Kidney capillary endothelial cell (primary cell): ENCODE data around the gene LY6G5C.

Source experiments
- DNase-seq: peaks from one replicate; pipeline ENCODE4 v3.0.0-alpha.2; 2018; ENCODE audit warnings: low spot score

Gene LY6G5C

DNA sequence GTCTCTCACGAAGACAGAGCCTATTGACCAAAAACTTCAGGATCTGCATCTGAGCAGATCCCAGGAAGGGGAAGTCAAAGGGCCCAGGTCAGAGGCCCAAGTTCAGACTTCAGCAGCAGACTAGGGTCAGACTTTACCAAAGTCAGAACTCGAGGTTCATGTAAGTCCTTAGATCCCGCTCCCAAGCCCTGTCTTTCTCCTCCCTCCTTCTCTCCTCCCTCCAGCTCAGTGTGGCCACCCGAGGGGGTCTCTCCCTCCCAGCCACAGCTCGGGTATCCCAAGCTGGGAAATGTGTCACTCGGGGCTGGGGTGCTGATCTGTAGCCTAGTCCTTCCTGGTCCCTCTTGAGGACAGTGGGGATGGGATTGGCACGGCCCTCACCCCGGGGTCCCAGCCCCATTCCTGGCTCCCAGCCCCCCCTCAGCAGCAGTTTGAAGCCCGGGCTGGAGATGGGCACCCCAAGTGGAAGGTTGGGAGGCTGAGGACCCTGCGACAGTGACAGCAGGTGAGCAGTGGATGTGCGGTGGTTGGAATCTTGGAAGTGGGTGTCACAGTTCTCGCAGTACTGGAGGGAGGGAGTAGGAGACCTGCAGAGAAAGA, 18.6 kb downstream of the LY6G5C start:
- DNase-seq: no peak

DNA sequence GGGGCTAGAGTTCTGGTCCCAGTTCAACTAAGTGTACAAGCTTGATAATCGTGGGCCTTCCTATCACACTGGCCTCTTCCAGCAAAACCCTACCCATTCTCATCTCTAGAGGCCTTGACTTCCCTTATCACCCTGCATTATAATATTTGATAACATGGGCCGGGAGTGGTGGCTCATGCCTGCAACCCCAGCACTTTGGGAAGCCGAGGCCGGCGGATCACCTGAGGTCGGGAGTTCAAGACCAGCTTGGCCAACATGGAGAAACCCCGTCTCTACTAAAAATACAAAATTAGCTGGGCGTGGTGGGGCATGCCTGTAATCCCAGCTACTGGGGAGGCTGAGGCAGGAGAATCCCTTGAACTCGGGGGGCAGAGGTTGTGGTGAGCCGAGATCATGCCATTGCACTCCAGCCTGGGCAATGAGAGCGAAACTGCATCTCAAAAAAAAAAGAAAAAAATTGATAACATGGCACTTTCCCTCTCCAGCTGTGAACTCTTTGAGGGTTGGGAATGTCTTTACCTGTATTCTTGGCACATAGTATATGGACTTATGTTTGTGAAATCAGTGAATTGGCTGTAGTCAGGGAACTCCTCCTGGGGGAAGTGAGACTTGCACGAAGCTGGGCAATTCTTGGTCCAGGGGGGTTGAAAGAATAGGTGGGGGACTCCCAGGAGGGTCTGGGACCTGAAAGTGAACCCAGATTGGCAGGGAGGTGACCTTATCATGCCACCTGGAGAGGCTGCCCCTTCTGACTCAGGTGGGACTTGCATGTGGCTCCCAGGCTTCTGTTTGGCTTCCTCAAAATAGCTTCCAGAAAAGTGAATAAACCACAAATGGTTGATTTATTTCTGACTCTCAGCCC, 19.4 kb downstream of the LY6G5C start:
- no peak for DNase-seq

DNA sequence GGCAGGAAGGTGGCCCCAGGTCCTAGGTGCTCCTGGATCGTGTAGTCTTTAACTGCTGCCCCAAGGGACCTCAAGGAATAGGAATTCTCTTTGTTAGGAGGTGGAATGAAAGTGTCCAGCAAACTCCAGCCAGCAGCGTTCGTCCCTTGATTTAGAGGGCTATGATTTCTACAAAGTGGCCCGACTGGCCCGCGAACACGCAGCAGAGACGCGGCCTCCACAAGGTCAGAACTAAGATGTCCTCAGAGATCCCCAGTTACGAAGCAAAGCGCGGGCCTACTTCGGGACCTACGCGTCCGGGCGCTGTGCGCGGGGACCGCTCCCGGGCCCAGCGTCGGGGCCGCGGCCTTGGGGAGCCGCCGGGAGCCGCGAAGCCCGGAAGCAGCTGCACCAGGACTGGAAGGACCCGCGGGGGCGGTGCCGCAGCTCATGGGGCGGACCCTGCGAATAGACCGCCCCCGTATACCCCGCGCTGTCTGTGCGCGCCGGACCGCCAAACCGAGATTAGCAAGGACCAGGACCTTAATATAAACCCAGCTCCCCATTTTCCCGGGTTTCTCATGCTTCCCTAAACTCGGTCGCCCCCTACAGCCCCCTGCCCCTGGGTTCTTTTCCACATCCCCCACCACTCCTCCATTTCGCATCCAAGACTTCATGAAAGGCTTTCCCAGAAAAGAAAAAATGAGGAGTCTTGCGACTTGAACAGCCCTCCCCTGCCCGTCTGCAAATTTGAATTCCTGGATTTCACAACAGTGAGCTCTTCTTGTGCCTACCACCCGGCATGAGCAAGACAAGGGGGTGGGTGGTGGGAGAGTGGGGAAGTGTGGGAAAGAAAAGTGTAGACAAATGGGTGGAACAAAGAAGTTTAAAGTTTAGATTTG, 20.2 kb downstream of the LY6G5C start, which contains the start of gene C6orf47:
Gene C6orf47, minus strand, starts transcription at position 398 of the 881 bp plus-strand sequence. CDS start 831 bp downstream, outside the sequence.
- peak; percentile 69 for DNase-seq

DNA sequence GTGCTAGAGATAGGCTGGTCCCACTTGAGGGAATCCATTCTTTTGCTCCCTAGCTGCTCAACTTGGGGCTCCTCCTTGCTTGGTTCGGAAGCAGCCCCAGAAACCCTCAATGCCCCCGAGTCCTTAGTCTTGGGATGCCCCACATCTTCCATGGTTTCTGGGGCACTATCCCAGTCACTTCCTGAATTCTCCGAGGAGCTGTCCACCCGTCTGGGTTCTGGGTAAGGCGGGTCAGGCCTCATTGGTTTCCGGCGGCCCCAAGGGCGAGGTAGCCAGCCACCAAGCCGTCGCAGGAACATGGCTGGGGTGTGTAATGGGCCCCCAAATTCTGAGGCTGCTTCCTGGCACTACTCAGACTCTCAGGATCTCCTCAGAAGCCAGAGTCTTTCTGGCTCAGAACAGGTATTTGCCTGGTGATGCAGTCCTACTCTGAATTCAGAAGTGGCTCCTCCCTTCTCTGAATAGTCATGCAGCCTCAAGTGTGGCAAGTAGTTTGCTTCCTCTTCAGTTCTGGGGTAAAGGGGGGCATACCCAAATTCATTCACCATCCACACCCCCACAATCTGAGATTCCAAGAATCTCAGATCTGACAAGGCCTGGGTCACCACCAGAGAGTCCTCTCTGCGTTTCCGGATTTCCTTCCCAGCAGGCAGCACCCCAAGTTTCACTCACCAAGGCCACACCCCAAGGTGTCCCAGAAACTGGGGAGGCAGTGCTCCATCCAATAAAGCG, 21.1 kb downstream of the LY6G5C start:
- DNase-seq: no peak

DNA sequence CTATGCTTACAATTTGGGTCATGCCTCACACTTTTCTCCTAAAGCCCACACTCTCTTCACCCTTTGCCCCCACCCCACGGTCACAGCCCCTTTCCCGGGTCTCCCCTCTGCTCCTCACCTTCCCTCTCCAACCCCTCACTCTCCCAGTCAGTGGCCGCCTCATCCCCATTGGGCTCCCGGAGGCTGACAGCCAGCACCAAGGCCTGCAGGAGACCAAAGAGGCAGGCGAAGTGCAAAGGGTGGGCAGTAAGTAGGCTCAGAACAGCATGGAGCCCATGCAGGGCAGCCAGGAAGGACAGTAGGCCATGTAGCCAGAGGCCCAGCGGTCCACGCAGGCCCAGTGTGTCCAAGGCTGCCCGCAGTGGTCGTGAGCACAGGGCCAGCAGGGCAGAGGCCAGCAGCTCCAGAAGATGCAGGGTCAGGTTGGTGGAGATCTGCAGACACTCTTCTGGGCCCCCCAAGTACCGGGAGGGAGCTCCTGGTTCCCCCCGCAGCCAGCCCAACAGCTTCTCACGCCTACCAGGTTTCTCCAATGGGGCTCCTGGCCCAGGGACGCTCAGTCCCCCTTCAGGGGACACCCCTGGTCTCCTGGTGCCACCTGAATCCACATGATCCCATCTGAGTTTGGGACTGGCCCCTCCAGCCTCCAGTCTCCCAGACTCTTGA, 21.8 kb downstream of the LY6G5C start:
- DNase-seq: no peak

DNA sequence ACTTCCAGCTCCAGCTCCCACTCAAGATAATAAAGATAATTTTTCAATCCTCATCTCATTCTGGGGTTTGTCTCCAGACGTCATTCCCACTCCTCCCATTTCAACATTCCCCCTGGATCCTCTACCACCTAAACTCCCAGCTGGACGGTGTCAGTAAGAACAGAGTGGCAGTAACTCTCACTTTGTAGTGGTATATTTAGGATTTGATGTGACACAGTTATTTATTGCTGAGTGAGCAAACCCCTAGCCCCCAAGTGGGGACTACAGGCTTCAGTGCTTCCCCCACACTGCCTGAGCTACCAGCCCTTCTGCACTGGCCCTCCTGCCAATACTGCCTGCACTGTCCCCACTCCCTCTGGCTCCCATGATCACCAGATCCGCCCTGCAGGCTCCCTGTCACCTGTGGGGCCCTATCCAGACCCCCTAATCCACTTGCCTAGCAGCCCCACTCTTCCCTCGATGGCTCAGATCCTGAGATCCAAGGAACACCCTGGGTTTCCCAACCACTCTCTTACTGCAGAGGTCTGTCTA, 22.6 kb downstream of the LY6G5C start:
- no peak for DNase-seq

DNA sequence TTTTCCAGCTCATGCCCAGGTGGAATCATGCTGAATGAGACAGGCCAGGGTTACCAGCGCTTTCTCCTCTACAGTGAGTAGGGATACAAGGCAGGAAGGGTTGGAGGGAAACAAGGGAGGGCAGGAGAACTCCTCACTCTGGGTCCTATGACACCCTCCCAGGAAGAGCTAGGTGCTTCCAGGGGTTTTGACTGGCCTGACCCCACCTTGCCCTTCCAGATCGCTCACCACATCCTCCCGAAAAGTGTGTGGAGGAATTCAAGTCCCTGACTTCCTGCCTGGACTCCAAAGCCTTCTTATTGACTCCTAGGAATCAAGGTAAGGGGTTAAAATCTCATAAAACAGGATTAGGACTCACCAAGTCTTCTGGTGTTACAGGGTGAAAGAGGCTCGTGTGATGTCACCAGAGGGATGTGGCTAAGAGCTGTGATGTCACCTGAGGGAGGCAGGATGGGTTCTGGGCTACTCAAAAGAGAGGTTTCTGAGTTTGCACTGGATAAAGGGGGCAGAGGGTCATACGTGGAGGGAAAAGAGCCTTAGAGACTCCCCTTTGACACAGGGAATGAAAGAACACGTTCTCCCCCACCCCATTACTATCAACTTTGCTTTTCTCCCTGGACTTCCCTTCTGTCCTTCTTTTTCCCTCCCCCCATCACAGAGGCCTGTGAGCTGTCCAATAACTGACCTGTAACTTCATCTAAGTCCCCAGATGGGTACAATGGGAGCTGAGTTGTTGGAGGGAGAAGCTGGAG, 23.3 kb downstream of the LY6G5C start:
- no peak for DNase-seq

DNA sequence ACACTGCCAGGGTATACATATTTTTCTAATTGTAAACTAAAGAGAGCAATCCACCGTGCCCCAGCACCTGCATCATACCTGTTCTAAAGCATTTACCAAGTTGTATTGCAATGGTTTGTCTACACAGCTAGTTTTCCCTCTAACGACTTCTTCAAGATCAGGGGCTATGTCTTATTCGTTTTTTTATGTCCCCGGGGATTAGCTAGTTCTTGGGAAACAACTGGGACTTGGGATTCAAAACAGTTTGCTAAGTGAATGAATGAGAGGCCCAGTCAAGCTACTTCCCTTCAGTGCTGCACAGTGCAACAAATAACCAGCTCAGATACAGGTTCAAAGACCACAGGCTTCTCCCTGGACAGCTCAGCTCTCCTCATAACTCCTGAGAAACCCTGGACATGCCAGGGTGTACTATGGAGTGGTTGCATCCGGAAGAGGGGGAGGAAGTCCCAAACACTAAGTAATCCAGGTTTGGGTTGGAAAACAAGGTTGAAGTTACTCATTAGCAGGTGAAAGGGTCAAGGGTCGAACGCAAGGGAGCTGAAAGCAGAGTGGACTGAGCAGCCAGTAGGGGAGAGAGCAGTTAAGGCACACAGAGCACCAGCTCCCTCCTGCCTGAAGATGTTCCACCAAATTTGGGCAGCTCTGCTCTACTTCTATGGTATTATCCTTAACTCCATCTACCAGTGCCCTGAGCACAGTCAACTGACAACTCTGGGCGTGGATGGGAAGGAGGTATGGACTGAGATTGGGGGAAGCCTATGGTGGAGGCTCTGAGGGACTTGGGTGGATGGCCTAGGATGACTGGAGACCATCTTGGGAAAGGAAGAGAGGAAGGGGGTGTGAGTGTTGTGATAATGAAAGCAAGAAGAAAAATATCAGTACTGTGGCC, 25.3 kb downstream of the LY6G5C start, which contains the start of gene APOM:
Gene APOM, plus strand, starts transcription at position 546 of the 889 bp plus-strand sequence. Its CDS starts 73 bp downstream, at position 619.
- DNase-seq: no peak

DNA sequence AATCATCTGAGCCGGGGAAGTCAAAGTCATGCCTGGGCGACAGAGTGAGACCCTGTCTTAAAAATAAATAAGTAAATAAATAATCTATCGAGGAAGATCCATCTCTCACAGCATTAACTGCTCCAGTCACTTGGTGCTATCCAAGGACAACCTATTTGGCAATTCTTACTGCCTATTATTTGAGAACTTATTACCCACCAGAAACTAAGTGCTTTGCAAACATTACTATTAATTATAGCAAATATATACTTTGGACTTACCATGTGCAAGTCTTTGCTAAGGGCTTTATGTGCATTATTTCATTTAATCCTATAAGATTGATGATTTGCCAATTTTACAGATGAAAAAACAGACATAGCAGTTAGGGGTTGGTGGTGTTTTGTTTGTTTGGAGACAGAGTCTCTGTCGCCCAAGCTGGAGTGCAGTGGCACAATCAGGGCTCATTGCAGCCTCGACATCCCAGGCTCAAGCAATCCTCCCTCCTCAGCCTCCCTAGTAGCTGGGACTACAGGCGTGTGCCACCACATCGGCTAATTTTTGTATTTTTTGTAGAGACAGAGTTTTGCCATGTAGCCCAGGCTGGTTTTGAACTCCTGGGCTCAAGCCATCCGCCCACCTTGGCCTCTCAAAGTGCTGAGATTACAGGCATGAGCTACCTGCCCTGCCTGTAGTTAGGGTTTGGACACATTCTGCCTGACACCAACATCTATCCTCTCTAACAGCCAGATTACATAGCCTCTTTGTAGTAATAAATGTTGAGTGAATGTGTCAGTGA, 26.1 kb downstream of the LY6G5C start:
- DNase-seq: no peak

DNA sequence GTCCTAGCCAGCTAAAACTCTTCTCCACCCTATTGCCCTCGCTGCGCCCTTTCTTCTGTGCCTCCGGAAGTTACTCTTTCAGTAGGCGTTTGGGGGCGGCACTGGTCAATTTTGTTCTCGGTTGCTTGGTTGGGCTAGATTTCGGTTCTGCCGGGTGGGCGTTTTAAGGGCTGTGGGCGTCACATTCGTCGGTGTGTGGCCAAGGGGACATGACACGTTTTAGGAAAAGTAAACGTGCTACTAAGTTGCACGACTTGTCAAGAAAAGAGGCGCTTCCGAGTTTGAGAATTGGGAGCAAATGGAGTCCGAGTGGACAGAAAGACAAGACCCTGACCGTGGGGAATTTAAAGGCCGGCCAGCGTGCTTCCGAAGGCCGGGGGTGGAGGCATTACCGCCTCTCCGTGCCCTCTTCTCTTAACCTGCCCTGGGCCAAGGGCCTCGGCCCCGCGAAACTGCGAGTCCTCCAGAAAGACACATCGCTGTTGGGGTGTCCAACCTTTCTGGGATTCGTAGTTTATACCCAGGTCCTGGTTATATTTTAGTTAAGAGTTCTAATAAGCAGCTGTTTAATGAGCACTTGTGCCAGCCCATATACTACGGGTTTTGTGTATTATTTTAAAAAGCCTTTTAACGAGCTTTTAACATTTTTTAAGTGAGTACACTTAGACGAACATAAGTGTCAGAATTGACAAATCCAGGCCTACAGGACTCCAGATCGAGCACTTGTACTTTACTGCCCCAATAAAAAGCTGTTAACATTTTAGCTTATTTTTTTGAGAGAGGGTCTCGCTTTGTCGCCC, 27.7 kb downstream of the LY6G5C start:
- DNase-seq: no peak

DNA sequence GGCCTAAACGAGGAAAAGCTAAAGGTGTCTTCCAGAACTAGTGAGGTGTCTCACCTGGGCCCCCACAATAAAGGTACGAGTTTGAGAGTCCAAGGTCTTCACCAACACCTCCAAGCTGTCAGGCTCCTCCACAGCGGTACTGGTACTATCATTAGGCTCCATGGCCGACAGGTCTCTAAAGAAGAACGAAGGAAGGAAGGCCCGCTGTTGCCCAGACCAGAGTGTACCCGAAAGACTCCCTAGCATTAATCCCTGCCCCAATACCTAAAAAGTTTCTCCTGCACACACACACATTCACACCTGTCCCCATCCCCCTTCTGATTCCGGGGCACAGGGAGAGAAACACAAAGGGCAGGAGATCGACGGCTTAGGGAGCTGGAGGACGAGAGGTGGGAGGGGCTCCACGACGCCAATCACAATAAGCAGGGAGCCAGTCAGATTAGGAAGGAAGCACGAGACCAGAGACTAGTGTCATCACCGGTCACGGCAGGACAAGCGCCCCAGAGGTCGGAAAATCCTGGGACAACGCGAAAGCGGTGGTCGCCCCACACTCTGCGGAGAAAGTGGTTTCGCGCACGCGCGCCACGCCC, 29.2 kb downstream of the LY6G5C start:
- peak; percentile 85 for DNase-seq

DNA sequence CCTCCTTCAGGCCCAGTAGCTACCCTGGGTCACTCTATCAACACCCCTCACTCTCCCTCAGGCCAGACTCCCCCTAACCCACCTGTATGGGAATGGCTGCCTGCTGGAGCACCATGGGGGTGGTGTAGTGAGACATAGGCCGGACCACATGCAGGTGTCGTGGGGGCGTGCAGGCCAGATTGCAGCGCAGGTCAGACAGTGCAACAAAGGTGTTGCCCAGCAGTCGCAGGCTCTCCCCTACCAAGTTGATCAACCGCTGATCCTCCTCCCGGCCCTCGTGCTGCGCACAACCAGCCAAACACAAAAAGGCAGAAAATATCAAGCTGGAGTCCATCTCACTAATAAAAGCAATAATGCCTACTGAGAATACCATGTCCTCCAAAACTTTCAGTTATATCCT, 35.5 kb downstream of the LY6G5C start:
- DNase-seq: no peak

DNA sequence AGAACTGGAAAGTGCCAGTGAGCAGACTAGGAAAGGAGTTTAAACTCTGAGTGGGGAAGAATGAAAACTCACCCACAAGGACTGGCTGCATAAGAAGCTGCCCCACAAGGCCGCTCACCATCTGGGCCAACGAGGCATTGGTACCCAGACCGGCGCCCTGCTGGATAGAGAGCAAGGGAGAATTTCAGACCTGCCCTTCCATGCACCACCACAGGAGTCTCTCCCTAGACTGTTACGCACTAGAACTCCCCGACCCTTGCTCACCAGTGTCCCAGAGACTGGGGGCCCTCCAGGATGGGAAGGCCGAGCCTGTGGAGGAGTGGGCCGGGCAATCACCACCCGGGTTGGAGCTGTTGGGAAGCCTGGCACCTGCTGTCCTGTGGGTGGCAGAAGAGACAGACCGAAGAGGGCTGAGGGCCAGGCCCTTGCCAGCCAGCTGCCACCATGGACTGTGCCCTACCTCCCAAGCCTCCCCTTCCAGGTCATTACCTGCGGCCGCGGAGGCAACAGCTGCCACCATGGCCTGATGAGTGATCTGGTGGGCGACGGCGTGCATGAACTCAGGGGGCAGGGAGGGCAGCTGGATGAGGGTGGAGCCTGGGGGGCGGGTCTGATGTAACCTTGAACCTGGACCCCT, 36.9 kb downstream of the LY6G5C start:
- no peak for DNase-seq

DNA sequence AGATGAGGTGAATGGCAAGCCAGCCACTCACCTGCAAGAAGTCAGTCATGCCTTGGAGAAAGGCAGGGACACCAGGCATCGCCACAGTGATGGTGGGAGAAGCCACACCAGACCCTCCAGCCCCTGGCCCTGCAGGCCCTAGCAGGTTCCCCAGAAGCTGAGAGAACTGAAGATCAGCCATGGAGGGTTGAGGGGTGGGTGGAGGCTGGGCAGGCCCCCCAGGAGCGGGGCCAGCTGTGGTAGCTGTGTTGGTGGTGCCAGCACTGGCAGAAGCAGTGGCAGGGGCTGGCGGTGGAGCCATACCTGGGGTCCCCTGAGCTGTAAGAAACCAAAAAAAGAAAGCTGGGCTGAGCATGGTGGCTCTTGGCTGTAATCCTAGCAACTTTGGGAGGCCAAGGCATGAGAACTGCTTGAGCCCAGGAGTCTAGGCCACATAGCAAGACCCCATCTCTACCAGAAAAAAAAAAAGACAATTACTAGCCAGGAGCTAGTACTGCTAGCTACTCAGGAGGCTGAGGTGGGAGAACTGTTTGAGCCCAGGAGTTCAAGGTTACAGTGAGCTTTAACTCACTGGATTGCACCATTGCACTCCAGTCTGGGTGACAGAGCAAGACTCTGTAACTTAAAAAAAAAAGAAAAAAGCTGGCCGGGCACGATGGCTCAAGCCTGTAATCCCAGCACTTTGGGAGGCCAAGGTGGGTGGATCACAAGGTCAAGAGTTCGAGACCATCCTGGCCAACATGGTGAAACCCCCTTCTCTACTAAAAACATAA, 37.9 kb downstream of the LY6G5C start:
- DNase-seq: no peak

DNA sequence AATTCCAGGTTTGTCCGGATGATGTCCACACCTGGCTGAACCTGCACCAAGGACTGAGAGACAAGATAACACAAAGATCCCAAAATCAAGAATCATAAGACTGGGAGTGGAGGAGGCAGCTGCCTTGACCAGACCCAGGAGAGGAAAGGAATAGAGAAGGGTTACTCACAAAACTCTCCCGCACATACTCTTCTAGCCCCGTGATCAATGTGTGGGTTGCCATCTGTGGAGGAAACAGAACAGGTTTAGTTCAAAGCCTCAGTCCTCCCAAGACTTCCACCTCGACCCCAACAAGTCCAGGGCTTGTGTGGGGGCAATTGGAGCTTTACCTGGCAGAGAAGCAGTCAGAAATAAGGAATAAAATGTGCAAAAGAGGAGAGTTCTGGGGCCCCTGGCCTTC, 39.5 kb downstream of the LY6G5C start:
- DNase-seq: no peak

DNA sequence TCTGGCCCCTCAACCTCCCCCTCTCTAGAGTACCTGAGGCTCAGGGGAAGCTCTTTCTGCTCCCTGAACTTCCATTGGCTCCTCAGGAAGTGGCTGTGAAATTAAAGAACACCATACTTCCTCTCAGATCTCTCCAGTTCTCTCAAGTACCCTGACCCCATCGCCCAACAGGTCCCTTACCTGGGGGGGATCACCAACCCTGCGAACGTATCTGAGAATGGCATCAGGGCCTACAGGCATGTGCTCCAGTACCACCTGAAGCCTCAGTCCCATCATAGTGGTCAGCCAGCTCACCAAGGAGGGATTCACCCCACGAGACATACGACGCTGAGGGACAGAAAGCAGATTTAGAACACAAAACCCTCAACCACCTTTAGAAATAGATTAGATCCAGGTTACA, 40.3 kb downstream of the LY6G5C start:
- DNase-seq: no peak
